NAMALWA (cell line): ENCODE measurements around the gene RAPGEF1.

Source experiments
- DNase-seq: peaks from one replicate; pipeline ENCODE4 v3.0.0-alpha.2; 2015; ENCODE audit warnings: low spot score

The RAPGEF1 gene

DNA sequence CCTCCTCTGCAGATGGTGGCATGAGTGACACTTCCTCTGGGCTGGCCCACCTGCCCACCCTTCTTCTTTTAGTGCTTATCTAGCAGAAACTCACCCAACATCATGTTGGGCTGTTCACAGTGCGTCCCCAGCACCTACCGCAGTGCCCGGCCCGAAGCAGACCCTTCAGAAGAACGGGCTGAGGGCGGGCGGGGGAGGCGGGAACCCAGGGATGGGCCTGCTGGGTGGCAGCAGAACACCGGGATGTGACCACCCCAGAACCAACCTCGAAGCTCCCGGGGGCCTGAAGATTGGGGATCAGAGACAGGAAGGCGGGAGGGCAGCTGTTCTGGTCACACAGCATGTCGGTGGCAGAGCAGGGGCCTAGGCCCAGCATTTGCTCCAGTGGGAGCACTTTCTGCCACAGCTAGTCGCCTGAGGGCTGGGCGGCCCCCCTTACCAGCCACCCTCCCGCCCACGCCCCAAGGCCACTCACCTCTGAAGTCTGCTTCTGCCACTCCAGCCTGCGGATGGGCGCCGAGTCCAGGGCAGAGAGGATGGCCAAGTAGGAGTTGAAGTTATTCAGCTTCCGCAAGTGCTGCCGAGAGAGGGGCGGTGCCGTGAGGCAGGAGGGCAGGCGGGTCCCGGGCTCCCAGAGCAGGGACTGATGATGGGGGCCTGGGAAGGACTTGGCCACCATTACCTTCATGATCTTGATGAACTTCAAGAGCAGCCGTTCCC, 155.9 kb downstream of the RAPGEF1 start:
- no peak for DNase-seq

DNA sequence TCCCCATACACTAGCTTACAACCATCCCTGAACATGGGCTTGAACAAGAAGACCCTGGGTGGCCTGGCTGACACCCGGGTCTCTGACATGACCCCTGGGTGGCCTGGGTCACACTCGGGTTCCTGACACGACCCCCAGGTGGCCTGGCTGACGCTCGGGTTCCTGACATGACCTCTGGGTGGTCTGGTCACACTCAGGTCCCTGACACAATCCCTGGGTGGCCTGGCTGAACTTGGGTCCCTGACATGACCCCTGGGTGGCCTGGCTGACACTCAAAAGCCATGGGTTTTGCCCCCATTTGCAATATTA, 156.6 kb downstream of the RAPGEF1 start:
- no peak for DNase-seq

DNA sequence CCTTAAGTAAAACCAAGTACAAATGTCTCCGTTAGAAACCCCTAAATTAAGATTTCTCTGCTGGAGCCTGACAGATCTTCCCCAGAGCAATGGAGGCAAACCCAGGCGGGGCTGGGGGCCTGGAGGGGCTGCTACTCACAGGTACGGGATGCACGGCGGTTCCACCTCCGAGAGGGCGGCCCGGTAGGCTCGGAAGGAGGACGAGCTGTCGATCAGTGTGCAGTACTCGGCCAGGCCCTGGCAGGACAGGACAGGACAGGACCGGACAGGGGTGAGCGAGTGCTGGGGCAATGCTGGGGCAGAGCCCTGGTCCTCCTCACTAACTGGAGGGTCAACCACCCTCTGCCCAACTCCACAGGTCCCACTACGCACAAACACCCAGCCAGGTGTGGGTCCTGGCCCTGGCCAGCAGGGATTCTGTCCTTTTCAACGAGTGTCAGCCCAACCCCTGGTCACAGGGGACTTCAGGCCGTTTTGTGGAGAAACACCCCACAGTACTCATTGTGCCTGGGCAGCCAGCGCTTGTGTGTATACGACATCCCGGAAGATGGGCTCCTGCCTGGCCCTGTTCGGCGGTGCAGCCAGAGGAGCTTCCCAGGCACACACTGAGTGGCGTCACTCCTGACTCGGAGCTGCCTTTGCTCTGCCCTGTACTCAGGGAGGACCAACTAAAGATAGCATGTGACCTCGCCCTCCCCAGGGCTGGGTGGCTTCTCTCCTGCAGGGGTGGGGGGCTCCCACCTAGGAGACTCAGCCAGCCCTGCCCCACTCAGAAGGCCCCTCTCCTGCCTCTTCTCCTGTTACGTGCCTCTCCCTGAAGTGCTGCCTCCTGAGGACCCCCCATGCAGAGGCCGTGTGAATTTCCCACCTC, 157.2 kb downstream of the RAPGEF1 start:
- DNase-seq: no peak

DNA sequence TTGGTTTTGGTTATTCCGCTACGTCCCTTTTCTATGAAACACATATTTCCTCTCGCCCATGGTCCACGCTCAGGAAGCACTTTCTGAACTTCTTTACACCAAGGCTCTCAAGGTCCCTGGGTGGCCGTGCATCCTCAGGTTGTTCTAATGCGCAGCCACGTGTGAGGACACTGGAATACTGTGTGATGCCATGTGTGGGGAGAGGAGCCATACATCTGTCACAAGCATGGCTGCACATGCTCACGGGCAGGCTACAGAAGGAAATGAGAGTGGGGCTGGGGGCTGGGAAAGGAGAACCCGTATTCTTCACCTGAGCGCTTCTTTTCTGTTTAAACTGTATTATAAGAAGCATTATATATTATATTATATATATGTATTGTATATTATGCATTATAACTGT, 157.8 kb downstream of the RAPGEF1 start:
- DNase-seq: no peak

DNA sequence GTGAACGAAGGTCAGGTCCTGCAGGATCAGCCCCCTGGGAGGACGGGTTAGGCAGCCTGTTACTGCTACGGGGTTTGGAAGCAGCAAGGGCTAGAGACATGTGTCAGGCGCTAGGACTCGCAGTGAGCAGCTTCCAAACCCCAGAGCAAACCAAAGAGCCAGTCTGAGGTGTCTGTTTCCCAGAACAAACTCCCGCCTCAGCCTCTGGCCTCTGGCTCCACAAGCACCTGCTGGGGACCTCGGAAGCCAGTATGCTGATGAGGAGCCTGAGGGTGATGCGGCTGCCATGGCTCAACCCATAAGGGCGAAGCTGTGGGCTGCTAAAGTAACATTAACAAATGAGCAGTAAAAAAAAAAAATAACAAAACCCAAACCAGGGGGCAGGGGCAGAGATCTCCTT, 159.5 kb downstream of the RAPGEF1 start:
- no peak for DNase-seq

DNA sequence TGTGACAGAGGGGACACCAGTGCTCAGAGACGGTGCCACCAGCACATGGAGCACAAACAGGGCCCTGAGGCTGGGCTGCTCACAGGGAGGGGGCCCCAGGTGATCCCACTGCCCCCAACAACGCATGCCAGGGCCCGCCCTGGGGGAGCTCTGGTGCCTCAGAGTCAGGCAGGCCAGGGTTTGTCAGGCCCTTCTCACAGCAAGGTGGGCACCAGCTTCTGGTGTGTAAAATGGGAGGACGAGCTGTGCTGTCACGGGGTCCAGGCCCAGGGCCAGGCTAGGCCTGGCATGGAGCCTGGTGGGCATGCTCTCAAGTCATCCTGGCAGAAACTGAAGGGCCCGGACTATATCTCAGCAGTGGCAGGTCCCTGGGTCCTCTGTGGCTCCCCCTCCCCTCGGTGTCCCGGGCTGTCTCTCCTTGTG, 160.1 kb downstream of the RAPGEF1 start:
- DNase-seq: no peak

DNA sequence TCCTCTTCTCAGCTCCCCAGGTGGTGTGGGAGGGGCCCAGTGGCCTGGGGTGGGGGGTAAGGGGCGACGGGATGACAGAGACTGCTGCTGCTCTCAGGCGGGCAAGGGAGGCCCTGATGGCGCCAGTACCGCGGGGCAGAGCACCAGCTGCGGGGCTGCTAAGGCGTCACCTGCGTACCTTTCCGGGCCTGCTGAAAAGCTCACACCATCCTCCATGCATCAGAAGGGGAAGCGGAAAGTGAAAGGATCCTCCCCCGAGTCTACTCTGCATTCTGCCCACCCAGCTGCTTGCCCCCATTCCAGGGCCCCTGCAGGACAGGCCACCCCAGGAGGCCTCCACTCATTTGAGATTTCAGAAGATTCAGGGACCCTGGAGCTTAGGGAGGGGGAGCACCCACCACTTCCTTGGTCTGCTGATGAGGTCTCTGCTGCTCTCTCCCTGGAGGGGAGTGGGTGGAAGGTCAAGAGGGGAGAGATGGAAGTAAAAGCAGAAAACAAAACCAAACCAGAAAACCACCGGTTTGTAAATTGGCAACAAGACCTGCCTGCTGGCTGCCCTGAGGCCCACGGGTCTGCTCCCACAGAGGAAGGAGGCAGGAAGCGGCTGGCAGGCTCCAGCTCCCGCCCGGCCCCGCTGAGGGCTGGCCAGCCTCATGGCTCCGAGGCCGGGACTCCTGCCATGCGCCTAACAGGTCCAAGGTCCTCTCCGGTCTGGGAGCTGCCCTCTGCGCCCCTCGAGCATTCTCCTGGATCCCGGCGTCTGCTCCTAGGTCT, 161.0 kb downstream of the RAPGEF1 start:
- no peak for DNase-seq

DNA sequence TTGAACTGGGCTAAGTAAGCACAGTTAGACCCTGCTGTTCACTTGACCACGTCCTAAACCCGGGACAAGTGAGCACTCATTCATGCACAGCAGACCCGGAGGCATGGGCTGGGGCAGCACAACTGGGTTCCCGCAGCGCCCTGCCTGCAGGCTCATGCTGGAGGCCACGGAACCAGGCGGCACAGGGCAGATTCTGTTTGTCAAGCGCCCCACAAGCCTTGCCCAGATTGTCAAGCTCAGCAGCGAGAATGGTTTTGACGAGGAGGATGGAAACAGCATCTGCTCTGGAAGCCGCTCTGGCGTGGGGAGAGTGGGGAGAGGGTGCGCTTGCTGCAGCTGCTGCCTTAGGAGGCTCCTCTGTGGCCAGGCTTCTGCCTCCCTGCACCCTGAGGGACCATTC, 161.9 kb downstream of the RAPGEF1 start:
- DNase-seq: no peak

DNA sequence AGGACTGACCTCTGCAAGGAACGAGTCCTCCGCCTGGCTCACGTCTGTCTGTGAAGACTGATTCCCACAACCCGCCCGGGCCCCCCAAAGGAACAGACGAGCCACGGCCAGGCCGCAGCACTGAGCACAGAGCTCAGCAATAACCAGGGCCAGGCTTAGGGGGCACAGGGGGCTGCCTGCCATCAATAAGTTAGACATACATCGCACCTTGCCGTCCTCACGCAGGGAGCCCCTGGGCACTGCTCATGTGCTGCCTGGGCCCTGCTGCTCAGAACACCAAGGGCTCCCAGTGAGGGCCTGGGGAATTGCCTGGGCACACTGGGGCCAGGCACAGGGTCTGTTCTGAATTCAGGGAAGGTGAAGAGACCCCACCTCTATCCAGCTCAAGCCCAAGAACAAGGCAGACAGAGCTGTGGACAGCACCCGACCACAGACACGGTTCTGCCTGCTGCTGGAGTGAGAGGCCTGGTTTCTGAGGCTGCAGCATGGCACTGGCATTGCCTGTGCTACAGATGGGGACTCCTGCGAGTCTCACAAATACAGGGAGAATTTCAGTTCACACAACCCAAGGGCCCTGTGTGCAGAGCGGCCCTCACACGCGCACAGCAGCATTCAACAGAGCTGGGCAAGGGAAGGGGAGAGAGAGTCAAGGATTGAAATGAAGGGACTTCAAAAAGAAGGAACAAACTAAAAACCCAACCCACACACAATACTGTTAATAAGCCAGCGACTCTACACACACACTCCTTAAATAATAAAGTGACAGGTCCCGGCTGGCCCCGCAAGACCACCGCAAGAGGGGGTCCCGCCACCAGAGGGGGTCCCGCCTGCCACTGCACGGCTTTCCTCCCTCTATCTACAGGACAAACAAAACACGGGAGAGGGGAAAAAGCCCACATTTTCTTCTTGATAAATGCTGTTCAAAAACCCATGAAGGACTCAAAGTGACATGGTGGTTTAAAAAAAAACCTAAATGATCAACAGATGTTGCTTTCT, 162.6 kb downstream of the RAPGEF1 start:
- DNase-seq: no peak

DNA sequence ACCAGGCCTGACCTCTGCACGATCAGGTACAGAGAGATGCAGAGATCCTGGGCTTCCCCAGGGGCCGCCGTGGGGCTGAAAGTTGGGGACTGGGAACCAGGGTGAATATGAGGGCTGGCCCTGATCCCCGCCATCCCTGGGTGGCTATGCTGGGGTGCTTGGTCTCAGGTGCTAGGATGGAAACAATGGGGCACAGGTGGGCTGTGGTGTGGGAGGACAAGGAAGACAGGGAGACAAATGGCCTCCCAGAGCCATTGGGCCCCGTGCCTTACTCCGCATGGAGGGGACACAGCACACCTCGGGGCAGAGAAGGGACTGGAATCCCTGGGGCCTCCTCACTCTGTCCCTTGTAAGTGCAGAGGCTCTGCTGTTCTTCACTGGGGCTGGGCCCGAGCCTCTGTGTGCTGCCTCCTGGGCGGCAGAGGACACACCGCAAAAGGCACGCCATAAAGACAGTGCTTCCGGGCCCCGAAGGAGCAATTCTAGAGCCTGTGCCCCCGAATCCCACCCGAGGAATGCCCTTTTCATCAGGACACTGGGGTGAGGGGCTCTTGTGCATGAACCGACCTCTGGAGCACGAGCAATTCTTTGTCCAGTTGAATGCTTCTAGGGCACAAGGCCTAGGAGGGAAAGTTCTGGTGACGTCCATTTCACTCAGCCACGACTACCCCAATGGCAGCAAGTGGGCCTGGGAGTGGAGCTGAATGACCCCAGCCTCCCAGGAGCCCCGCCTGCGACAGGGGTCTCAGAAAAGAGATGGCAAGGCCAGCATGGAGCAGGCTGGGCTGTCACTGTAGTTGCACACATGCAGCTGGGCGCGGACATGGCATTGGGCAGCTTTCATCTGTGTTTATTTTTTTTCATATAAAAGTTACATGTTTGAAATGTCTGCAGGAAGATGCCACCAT, 163.7 kb downstream of the RAPGEF1 start:
- DNase-seq: no peak

DNA sequence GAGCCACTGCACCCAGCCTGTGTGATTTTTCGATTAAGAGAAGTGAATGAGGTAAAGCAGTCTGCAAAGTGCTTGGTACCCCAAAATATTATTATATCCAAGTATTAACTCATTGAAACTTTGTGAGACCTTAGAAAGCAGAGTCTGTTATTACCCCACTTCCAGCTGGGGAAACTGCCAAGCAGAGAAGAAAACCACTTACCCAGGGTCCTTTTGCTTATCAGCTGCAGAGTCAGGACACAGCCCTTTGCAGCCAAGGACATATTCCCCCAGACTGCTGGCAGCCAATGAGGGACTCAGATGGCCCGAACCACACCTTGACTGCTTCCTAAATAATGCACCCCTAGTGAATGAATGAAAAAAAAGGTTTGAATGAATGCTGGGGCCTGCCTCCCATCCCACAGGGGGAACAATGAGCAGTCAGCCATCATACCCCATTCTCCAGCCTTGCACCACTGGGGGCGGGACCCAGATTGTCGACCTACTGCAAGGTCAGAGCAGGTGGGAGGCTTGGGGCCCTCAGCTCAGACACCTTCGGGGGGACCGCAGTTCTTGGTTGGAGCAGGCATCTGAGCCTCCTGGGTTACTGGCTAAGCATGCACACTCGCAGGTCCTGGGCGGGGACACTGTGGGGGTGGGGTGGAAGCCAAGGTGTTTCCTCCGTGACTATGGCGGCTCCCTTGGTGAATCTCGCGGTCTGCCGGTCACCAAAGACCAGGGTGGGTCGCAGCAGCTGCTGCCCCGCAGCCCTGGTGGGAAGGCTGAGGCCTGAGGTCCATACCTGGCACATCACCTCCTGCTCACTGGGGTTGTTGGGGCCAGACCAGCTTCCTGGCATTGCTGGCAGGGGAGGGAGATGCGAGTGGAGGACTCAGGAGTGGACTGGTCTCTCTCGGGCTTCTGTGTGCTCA, 164.9 kb downstream of the RAPGEF1 start:
- DNase-seq: no peak

DNA sequence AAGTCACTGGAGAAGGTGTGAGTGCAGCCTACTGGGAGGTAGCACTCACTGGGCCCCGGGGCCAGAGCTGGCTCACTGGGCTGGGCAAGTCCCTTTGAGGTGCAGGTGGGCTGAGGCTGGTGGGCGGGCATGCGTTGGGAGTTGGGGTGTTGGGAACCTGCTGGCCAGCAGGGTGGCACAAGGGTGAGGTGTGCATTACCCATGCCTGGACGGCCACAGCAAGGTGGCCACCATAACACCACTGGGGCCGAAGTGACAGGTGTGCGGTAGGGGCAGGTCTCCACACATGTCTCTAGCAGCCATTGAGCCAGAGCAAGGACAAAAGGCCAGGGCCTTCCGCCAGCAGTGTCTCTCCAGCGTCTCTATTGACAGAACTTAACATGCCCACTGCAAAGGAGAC, 172.0 kb downstream of the RAPGEF1 start:
- no peak for DNase-seq

DNA sequence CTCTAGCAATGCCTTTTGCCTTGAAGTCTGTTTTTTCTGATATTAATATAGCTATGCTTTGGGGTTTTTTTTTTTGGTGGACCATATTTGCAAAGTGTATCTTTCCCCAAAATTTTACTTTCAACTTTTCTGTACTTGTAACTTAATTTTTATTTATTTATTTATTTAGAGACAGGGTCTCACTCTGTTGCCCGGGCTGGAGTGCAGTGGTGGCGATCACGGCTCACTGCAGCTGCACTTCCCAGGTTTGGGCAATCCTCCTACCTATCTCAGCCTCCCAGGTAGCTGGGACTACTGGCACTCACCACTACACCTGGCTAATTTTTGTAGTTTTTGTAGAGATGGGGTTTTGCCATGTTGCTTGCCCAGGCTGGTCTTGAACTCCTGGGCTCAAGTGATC, 173.7 kb downstream of the RAPGEF1 start:
- DNase-seq: no peak

DNA sequence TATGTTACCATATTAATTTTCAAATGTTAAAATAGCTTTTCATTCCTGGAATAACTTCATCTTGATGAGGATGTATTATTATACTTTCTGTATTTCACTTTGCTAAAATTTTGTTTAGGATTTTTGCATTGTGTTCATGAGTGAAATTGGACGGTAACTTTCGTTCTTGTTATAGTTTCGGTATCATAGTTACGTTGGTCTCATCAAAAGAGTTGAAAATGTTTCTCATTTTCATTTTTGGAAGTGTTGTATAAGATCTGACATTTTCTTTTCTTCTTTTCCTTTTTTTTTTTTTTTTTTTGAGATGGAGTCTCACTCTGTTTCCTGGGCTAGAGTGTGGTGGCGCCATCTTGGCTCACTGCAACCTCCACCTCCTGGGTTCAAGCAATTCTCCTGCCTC, 174.5 kb downstream of the RAPGEF1 start:
- DNase-seq: no peak

DNA sequence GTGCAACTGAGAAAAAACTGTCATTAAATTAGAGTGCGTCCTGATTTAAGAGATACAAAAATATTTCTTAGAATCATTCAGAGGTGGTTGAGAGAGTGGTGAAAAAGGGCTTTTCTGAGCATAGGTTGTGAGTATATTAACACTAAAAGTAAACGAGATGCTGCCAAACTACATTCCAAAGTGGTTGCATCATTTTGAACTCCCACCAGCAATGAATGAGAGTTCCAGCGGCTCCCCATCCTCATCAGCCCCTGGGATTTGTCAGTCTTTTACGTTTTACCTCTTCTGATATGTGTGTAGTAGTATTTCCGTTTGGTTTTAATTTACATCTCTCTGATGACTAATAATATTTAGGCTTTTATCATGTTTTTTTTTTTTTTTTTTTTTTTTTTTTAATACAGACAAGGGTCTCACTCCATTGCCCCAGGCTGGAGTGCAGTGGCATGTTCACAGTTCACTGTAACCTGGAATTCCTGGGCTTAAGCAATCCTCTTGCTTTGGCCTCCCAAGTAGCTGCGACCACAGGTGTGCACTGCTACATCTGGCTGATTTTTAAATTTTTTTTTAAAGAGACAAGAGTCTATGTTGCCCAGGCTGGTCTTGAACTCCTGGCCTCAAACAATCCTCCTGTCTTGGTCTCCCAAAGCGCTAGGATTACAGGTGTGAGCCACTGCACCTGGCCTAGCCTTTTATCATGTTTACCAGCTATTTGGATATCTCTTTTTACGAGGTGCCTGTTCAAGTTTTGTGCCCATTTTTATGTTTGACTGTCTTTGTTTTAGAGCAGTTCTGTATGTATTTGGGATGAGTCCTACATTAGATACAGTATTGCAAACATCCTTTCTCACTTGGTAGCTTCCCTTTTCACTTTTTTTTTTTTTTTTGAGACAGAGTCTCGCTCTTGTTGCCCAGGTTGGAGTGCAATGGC, 177.6 kb downstream of the RAPGEF1 start:
- no peak for DNase-seq

DNA sequence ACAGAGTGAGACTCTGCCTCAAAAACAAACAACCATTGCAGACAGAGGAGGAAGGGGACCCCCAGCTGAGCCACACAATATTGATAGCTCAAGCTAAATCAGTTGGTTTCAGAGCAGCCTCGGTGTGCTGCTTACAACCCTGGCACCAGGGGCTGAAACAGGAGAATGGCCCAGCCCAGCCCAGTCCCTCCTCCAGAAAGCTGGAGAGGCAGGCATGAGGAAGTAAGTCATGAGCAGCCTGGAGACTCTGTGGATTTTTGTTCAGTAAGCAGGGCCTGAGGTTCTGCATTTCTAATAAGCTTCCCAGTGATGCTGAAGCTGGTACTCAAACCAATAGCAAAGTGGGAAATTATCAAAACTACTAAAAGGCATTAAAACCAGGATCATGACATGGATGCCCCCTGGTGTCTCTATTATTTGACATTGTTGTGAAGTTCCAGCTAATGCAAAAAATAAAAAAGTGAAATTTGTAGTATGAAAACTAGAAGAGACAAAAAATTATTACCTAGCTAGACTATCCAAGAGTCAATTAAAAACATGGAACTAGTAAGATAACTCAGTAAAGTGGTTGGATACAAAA, 180.4 kb downstream of the RAPGEF1 start:
- DNase-seq: no peak

DNA sequence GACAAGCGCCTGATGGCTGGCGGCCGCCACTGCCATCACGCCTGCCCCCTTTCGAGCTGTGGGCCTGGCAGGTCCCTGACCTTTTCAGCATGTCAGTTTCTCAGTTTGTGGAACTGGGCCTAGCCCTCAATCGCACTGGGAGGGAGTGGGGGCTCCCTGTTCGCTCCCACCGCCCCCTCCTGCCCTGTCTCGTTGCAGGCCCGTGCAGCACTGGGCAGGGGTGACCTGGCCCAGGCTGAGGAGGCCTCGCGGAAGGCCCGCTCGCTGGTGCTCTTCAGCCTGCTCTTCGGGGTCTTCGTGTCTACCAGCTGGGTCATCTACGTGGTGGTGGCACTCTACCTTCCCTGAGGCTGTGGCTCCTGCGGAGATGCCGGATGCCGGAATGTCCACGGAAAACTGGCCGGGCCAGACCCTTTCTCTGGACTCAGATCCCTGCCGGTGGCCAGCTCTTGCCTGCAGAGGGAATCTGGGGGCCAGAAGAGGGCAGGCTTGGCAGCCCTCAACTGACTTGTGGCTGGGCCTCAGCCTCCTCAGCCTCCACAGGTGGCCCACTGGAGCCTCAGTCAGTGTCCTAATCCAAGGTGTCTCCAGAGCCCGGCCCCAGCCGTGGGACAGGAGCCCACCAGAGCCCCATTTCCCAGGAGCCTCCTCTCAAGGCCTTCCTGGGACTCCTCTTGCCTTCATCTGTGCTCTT, 181.9 kb downstream of the RAPGEF1 start:
- DNase-seq: no peak
